GM19395 (cell line): ENCODE results near the gene TTPAL.
"Not testable (repeated sequence)": the region's sequence is repeated elsewhere in the genome, so short reads cannot be mapped to it uniquely, and the experiment has no call there.

Experiments used
- ATAC-seq: cut with Tn5 transposase; IDR thresholded peaks from one replicate; pipeline ENCODE4 v1.9.1; 2021; ENCODE audit warnings: mild to moderate bottlenecking, moderate library complexity; ENCODE audit not compliant: unreplicated experiment

The TTPAL gene

DNA sequence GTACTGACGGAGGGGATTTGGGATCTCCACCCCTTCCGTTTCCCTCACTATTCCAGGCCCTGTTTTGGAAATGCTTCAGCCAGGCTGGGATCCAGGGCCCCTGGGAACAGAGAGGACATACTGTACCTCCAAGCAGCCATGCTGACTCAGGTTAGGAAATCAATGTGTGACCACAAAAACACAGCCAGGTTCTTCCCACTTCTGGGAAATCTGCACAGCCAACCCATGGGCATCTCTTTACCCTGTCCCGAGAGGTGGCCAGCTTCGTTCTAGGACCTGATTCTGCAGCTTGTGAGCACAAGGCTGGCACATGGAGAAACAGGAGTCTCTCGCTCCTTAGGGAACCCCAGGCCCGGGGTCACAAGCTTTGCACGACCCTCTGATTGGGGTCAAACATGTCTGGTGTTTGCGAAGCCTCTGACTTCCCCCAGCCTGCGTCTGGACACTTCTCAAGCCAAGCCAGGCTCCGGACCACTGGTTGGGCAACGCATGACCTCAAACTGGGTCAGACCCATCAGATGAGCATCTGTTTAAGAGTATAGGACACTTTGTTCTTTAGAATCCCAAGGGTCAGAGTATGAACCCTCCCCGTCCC, 8.3 kb upstream of the TTPAL start:
- ATAC-seq, result no peak

DNA sequence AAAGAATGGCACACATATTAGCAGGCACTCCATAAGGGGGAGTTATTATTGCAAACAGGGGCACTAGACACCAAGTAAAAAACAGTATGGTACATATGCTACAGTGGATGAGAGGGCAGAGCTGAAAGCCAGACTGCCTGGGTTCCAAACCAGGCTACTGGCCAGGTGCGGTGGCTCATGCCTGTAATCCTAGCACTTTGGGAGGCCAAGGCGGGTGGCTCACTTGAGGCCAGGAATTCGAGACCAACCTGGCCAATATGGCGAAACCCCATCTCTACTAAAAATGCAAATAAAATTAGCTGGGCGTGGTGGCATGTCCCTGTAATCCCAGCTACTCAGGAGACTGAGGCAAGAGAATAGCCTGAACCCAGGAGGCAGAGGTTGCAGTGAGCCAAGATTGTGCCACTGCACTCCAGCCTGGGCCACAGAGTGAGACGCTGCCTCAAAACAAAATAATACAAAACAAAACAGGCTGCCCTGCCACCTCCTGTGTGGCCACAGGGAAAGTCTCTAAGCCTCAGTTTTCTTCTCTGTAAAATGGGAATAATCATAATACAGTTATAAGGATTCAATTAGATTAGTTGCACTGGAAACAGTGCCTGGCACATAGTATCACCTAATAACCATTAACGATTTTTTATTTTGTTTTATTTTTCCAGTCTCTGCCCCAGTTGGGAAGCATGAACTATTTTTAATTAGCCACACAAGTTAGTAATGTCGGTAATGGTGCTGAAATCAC, 7.5 kb upstream of the TTPAL start:
- no peak for ATAC-seq

DNA sequence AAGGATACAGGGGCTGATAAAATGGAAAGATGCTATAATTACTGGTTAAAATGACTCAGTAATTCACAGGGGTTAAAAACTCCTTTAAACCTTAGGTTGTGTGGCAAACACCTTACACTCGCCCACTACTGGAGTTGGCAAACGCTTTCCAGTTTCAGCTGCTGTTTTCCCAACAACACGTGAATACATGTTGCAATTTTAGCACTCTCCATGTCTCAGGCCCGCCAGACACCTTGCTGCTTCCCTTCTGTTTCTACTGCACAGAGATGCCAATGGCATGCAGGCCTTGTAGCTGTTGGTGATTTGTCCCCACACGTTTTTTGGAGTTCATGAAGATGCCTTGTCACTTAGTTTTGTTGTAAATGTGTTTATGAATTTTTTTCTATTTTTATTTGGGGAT, 5.3 kb upstream of the TTPAL start:
- no peak for ATAC-seq

DNA sequence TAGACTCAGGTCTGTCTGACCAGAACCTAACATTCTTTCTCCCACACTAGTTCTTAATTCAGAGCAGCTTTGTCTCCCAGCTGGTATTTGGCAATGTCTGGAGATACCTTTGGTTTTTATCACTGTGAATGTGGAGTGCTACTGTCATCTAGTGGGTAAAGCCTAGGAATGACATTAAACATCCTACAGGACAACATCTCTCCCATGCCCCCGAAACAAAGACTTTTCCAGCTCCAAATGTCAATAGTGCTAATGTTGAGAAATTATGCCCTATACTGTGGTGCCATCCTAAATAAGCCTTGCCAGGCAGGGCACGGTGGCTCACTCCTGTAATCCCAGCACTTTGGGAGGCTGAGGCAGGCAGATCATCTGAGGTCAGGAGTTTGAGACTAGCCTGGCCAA, 4.2 kb upstream of the TTPAL start:
- no peak for ATAC-seq

DNA sequence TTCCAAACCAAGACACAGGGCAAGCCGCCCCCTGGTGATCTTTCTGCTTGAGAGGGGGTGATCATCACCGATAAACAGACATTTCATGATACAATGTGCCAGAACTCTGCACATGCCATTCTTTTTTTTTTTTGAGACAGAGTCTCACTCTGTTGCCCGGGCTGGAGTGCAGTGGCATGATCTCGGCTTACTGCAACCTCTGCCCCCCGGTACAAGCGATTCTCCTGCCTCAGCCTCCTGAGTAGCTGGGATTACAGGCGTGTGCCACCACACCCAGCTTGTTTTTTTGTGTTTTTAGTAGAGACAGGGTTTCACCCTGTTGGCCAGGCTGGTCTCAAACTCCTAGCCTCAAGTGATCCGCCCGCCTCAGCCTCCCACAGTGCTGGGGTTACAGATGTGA, 3.4 kb upstream of the TTPAL start:
- not testable (repeated sequence) for ATAC-seq

DNA sequence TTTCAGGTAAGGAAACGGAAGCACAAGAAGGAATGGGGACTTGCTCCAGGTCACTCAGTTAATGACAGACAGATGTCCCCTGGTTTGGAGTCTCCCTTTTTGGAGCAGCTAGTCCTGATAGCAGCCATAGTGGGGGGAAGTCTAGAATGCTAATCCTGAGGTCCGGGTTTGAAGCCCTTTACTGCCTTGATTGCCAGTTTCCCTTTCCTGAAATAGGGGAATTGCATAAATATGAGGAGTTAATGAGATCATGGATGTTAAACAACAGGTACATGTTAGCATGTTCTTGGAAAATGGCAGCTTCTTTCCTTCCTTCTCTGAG, 341 bp upstream of the TTPAL start:
- ATAC-seq, result no peak

DNA sequence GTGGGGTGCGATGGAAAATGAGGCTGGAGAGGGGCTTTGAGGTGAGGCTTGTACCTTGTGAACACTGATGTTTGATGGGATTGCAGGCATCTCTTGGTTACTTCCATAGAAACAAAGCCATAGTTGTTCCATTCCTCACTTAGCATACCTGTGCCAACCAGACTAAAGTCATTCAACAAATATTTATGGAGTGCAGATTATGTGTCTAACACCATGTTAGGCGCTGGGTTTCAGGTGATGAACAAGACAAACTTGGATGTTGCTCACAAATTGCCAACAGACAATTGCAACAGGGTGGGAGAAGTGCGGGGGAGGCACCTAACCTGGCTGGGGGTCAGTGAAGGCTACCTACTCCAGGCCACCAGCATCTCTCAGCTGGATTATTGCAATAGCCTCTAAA, 1.5 kb downstream of the TTPAL start:
- no peak for ATAC-seq

DNA sequence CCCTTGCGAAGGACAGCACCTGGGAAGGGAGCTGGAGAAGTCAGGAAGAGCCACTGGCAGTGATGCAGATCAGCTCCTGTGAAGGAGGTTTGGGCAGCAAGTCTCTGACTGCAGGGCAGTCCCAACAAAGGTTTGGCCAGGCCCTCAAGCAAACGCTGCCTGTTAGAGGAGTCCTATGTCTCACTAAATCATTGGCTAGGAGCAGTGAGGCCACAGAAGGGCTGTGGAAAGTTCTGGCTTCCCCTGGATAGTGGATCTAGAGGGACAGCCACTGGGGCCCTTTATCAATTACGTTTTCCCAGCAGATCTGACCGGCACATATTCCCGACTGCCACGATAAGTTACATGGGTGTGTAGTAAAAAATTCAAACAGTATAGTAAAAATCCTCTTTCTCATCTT, 2.5 kb downstream of the TTPAL start:
- no peak for ATAC-seq

DNA sequence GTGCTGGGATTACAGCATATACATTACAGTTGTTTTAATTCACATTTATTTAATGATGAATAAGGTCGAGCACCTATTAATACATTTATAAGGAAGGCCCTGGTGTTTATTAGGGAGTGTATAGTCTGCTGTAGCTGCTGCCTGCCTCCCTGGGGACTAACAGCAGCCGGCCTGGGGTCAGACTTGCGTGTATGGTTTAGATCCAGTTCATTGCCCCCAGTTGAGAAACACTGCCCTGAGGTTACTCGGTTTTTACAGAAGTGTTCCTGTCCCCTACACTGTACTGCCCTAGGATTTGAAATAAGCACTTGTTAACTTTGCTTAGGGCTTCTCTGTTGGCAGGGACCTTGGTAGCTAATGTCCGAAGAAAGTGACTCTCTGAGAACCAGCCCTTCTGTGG, 4.0 kb downstream of the TTPAL start:
- ATAC-seq, result no peak

DNA sequence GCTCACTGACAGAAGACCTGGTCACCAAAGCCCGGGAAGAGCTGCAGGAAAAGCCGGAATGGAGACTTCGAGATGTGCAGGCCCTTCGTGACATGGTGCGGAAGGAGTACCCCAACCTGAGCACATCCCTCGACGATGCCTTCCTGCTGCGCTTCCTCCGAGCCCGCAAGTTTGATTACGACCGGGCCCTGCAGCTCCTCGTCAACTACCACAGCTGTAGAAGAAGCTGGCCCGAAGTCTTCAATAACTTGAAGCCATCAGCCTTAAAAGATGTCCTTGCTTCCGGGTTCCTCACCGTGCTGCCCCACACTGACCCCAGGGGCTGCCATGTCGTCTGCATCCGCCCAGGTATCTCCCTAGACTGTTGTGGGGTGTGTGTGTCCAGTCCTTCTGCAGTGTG, 4.4 kb downstream of the TTPAL start:
- no peak for ATAC-seq

DNA sequence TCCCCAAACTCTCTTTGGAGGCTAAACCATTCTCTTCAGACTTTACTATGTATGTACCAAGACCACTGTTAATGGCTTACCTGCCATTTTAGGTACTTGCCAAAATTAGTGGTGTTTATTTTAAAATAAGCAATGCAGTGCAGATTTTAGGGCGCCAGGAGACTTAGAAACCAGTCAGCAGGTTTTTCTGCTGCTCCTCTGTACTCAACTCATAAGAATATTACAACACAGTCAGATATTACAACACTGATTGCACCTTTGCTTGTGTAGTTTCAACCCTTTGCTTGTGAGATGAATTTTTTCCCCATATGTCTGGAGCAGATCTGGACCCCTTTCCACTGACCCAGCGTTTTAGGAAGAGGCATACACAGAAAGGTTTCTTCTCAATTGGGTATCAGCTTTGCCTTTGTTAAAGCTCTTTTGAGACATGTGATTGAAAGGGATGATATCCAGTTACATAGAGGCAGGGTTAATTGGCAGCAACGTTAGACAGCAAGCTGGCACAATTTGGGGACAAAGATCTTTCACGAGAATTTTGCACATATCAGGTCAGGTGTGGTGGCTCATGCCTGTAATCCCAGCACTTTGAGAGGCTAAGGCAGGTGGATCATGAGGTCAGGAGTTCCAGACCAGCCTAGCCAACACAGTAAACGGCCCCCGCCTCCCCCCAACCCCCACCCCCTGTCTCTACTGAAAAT, 6.2 kb downstream of the TTPAL start:
- no peak for ATAC-seq

DNA sequence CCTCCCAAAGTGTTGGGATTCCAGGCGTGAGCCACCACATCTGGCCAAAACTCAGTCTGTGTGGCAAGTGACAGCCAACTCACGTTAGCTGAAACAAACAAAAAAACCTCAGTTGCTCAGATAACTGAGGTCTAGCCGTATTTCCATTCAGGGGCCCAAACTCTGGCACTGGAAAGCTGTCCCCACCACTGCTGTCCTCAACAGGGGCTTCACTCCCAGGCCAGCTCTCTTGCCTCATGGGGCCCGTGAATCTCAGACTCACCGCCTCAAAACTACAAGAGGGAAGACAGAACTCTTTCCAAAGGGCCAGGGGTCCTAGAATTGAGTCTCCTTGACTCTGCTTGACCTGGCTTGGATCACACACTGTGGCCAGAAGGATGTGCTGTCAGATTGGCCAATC, 7.4 kb downstream of the TTPAL start:
- ATAC-seq, result no peak

DNA sequence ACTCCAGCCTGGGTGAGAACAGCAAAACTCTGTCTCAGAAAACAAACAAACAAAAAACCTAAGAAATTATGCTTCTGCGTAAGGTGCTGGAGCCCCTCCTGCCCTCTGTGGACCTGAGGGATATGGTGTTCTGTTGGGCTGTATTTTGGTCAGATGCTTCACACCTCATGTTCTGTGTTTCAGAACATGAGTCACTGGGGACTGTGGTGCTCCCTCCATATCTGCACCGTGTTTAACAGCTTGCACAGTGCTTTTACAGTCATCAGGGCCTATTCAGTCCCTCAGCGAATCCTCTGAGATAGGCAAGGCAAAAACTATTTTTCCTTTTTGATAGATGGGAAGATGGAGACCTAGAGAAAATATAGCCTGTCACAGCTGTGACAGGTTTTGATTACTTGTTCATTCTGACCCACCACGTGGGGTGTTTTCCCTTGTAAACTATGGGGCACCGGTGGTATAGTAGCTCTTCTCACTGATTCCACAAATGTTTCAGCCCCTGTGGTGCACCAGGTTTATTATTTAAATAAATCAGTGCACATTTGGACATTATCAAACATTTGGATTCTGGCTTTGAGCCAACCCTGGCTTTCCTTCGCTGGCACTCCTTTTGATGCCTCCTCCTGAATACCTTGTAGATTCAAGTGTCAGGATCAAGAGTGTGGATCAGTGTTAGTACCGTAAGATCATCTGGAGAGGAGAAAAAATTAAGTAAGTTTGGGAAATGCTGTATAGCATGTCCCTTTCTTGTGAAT, 9.6 kb downstream of the TTPAL start:
- no peak for ATAC-seq

DNA sequence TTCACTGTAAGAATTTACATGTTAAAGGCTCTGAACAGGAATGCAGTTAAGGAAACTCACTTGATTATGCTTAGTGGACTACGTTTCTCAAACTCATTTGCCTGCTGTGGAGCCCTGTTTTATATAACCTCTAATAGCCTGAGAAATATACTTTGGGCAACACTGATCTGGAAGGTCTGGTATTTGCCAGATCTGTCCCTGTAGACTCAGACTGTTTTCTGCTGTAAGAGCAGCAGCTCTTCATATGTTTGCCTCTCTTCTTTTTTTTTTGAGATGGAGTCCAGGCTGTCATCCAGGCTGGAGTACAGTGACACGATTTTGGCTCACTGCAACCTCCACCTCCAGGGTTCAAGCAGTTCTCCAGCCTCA, 10.1 kb downstream of the TTPAL start:
- ATAC-seq, result no peak

DNA sequence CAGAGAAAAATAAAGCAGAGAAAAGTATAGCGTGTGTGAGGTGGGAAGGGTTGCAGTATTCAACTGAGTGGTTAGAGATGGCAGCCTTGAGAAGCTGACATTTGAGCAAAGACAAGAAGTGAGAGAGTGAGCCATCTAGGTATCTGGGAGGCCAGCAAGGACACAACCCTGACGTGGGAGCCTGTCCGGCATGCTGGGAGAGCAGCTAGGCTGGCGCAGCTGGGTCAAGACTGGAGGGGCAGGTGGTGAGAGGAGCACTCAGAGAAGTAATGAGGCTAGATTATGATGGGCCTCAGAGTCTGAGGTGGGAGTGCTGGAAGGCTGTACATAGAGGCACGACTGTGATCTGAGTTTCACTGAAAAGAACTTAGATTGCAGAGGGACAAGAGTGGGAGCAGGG, 12.9 kb downstream of the TTPAL start:
- no peak for ATAC-seq

DNA sequence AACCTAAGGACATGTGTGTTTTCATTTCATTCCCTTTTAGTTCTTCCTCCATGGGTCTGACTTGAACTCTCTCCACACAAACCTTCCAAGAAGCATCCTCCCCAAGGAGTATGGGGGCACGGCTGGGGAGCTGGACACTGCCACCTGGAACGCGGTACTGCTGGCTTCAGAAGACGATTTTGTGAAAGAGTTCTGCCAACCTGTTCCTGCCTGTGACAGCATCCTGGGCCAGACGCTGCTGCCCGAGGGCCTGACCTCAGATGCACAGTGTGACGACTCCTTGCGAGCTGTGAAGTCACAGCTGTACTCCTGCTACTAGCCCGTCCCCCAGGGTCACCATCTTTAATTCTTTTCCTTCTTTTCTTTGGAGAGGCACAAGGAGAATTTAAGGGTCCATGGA, 13.5 kb downstream of the TTPAL start:
- ATAC-seq, result no peak

DNA sequence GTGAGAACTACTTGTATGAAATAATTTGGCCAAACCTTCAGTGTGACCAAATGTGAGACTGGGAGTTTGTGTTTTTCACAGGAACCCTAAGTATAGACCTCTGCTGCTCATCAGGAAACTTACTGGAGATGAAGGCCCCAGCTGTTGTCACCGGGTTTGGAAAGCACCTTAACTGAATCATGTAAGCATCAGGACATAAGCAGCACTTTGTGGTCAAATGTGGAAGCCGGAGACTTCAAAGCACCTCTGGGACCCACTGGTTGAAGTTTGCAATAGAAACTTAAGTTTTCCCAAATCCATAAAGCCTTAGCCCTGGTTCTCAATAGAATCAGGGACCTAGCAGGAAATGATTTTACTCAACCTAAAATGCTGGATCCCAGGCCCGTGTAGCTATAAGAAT, 14.3 kb downstream of the TTPAL start:
- ATAC-seq, result no peak

DNA sequence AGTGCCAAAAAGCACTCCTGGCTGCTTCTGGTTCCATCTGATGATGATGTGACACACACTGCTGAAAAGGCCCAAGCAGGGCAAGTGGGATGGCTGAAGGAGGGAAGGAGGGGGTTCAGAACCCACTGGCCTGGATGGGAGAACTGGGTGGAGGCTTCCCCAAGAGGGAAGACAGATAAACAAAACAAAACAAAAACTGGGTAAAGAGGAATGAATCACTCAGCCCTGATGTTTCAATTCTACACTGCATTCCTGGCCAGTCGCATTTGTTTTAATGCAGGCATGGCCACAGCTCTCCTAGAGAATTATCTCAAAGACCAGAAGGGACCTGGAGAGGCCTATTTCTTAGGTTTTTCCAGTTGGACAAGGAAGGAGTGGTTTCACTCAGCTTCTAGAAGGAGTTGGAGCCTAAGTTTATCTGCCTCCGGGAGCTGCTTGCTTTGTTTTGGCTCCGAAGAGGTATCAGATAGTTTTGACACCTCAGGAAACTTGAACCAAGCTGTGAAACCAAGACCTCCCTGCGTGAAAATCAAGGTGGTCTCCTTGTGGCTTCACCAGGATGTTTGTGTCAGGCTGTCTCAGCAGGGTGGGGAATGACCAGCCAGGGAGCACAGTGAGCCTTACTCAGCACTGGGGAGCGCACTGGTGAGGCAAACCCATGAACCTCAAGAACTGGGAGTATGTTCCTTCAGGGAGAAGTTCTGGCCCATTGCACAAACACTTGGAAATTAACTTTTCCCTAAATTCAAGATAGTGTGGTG, 16.1 kb downstream of the TTPAL start:
- ATAC-seq, result no peak

DNA sequence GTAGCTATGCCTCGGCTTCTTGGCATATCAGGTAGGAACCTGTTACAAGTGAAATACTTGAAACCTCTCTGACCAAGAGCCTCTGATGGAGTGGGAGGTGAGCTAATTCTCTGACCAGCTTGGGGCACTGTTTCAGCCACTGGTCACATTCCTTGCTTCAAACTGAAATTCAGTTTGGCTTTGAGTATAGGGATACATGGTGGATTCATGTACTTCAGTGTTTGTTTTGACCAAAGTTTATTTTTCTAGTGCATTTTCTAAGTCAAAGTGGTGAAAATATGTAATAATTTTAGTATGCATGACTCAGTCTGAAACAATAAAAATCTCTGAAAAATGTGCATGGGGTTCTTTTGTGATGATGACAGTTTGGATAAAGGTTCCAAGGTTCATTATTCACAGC, 18.6 kb downstream of the TTPAL start:
- ATAC-seq, result no peak

DNA sequence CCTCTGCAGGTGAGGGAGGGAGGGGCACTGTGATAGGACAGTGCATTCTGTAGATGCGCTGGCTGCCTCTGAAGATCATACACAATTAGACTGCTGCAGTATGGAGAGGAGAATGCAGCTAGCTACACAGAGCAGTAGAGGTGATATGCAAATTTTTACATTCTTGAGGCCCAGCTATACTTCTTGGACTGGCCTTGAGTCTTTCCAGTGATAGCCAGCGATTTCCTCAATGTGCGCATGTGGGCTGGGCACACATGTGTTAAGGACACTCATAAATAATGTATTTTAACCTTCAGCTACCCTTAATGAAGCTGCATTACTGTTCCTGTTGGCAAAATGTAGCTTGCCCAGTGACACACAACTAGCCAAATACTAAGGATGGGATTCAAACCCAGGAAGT, 19.0 kb downstream of the TTPAL start:
- ATAC-seq, result no peak

DNA sequence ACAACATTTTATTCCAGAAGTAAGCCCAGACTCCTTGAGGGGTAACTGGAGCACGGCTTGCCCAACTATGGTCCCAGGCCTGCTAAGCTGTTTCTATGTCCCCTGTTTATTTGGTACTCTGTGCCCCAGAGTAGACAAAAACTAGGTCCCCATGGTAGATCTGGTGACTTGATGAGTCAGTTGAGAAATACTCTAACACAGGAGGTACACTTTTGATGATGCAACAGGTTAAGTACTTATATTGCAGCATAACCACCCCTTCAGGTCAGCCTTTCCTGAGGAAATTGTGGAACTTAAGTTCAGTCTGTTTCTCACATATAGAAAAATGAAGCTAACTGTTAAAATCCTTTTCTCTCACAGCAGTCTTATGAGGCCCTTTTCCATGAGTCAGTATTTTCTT, 19.6 kb downstream of the TTPAL start:
- no peak for ATAC-seq
